ENCODE measurements around the gene FAM111B.
A peak's percentile ranks its signal among the peaks of the same experiment; 100 is the strongest.
"Not testable (repeated sequence)": the region's sequence is repeated elsewhere in the genome, so short reads cannot be mapped to it uniquely, and the experiment has no call there.

FAM111B gene, protein sequence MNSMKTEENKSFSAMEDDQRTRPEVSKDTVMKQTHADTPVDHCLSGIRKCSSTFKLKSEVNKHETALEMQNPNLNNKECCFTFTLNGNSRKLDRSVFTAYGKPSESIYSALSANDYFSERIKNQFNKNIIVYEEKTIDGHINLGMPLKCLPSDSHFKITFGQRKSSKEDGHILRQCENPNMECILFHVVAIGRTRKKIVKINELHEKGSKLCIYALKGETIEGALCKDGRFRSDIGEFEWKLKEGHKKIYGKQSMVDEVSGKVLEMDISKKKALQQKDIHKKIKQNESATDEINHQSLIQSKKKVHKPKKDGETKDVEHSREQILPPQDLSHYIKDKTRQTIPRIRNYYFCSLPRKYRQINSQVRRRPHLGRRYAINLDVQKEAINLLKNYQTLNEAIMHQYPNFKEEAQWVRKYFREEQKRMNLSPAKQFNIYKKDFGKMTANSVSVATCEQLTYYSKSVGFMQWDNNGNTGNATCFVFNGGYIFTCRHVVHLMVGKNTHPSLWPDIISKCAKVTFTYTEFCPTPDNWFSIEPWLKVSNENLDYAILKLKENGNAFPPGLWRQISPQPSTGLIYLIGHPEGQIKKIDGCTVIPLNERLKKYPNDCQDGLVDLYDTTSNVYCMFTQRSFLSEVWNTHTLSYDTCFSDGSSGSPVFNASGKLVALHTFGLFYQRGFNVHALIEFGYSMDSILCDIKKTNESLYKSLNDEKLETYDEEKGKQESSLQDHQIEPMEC
- total RNA-seq = 0.78 to 2.6 (median 1.4) reads per million in 3 donors

DNA sequence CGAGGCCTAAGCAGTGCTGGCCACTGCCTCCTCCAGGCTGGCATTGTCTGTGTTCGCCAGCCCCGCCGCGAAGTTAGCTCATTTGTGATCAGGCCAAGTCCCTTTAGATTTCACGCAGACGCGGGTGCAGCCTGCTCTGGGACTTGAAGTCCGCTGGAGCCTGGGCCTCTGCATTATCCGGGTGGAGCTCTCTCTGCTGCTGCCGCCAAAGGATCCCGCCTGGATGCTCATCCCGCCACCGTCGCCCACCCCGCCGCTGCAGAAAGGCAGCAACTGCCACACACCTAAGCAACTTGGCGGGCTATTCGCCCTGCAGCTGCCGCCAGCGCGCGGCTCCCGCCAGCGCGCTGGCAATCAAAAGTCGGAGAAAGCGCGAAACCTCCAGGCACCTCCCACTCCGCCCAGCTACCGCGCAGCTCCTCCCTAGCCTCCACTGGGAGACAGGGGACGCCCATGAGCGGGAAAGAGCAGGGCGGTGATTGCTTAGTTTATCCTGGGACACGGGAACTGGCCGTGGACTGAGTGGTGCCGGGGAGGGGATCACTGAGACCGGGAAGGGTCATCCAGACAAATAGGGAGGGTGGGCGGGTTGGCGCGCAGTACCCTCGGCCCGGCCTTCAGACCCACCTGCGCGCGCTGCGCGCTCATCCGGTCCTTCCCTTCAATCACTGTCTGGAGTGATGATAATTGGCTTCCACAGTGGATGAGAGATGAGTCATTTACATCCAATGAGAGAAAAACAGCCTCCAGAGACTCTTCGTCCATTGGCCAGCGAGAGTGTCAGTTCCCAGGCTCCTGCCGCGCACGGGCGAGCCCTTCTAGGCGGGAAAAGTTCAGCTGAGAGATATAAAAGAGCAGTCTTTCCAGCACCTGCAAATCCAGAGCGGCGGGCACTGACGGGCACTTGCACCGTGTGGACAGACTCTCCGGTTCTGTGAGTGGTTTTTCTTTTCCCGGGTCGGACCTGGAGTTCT is at the start of gene FAM111B:
Gene FAM111B (plus strand): TSS at position 875 of the 974 bp plus-strand sequence. CDS start 2,389 bp downstream, outside the sequence.
- H3K4me3 ChIP-seq (ENCODE audit: insufficient read depth, low read depth, low read length, poor library complexity, severe bottlenecking) = peak within 1 kb of the TSS; percentile 60
- no peaks in the 10 kb centered on the region for H3K9me3 ChIP-seq (ENCODE audit: control insufficient read depth, low read length)
- DNase-seq = peak; percentile 27 to 53 (median 49)
- no peaks in the 10 kb centered on the region for H3K27me3 ChIP-seq (replicated peaks; ENCODE audit: control insufficient read depth, insufficient read depth, low read length, poor library complexity, severe bottlenecking)
- peaks cover 23% of the 10 kb centered on the region for H3K4me1 ChIP-seq (ENCODE audit: control insufficient read depth, insufficient read depth, low read length, poor library complexity, severe bottlenecking)
- H3K36me3 ChIP-seq (ENCODE audit: control insufficient read depth, insufficient read depth, low read length) = no peaks in the 10 kb centered on the region
- no peak within 1 kb of the TSS for H3K27ac ChIP-seq (ENCODE audit: insufficient read depth, low read length, poor library complexity, severe bottlenecking)

DNA sequence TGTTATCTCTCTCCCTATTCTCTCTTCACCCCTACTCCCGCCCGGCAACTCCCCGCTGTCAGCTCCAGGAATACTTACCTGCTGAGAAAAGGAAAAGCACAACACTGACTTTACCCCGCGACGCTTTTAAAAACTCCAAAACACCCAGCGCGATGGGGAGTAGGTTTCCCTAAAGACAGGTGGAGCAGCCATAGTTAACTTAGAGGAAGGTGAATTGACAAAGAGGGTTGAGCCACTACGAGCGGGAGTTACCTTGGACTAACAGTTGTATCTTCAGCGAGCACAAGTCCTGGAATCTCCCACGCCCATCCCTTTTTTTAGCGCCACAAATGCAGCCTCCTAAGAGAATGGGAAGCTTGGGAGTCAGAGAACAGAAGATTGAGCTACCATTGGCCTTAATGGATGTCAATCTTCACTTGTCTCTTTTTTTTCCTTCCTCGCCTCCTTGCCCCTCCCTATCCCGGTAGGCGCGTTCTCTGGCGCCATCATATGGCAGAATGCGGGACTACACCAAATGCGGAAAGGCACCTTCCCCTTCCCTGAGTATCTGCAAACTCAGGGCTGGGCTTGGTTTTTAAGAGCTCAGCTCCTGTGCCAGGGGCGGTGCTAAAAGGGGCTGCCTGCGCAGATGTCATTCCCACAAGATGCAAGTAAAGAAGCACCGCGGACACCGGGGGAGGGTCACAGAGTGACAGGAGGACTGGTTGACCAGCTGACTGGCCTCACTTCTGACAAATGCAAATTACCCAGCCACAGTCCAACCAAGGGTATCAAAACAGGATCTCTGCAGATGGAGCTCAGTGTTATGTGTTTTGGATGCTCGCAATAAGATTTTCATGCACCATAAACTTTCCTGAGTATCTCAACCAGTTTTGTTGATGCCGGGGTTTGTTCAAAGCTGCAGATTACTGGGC is 48.7 kb upstream of the FAM111B start:
- H3K27ac ChIP-seq (ENCODE audit: insufficient read depth, low read length, poor library complexity, severe bottlenecking); H3K9me3 ChIP-seq (ENCODE audit: control insufficient read depth, low read length); H3K4me1 ChIP-seq (ENCODE audit: control insufficient read depth, insufficient read depth, low read length, poor library complexity, severe bottlenecking); H3K27me3 ChIP-seq (replicated peaks; ENCODE audit: control insufficient read depth, insufficient read depth, low read length, poor library complexity, severe bottlenecking); H3K36me3 ChIP-seq (ENCODE audit: control insufficient read depth, insufficient read depth, low read length): not testable (repeated sequence)
- peak overlapping the region; percentile 44 for H3K4me3 ChIP-seq (ENCODE audit: insufficient read depth, low read depth, low read length, poor library complexity, severe bottlenecking)
- DNase-seq = peak; percentile 47 to 69 (median 60)

DNA sequence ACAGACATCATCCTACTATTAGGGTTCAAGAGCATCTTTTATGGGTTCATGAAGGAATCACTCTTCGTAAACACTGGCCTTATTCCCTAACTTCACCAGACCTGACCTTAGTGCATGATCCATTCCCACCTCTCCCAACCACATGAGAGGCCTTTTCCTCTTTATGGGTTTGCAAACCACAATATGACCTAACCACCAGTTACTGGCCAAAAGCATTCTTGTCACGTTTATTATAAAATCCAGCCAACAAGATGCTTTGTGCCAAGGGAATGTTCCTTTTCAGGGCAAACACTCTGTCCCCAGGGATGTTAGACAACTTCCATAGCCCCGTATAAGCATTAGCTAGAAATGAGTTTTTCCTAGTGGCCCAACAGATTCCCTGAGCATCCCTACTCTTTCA is 46.9 kb upstream of the FAM111B start:
- not testable (repeated sequence) for H3K4me1 ChIP-seq (ENCODE audit: control insufficient read depth, insufficient read depth, low read length, poor library complexity, severe bottlenecking); H3K4me3 ChIP-seq (ENCODE audit: insufficient read depth, low read depth, low read length, poor library complexity, severe bottlenecking); H3K27me3 ChIP-seq (replicated peaks; ENCODE audit: control insufficient read depth, insufficient read depth, low read length, poor library complexity, severe bottlenecking); H3K9me3 ChIP-seq (ENCODE audit: control insufficient read depth, low read length); DNase-seq; H3K36me3 ChIP-seq (ENCODE audit: control insufficient read depth, insufficient read depth, low read length); H3K27ac ChIP-seq (ENCODE audit: insufficient read depth, low read length, poor library complexity, severe bottlenecking)

DNA sequence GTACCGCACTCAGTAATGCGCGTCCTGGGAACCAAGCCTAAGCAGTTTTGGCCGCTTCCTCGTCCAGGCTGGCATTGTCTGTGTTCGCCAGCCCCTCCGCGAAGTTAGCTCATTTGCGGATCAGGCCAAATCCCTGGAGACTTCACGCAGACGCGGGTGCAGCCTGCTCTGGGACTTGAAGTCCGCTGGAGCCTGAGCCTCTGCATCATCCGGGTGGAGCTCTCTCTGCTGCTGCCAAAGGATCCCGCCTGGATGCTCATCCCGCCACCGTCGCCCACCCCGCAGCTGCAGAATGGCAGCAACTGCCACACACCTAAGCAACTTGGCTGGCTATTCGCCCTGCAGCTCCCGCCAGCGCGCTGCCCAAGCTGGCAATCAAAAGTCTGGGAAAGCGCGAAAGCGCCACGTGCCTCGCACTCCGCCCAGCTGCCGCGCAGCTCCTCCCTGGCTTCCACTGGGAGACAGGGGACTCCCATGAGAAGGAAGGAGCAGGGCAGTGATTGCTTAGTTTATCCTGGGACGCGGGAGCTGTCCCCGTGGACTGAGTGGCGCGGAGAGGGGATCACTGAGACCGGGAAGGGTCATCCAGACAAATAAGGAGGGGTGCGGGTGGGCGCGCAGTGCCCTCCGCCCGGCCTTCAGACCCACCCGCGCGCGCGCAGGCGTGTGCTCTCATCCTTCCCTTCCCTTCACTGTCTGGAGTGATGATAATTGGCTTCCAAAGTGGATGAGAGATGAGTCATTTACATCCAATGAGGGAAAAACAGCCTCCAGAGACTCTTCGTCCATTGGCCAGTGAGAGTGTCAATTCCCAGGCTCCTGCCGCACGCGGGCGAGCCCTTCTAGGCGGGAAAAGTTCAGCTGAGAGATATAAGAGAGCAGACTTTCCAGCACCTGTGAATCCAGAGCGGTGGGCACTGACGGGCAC is 44.2 kb upstream of the FAM111B start:
- Histone ChIP-seq H3K27ac (ENCODE audit: insufficient read depth, low read length, poor library complexity, severe bottlenecking) (no peak overlapping the region), H3K36me3 (ENCODE audit: control insufficient read depth, insufficient read depth, low read length) (no peaks in the 10 kb centered on the region), H3K27me3 (replicated peaks; ENCODE audit: control insufficient read depth, insufficient read depth, low read length, poor library complexity, severe bottlenecking) (no peaks in the 10 kb centered on the region), H3K4me3 (ENCODE audit: insufficient read depth, low read depth, low read length, poor library complexity, severe bottlenecking) (no peak overlapping the region), H3K9me3 (ENCODE audit: control insufficient read depth, low read length) (no peaks in the 10 kb centered on the region), H3K4me1 (ENCODE audit: control insufficient read depth, insufficient read depth, low read length, poor library complexity, severe bottlenecking) (peaks cover 2% of the 10 kb centered on the region)
- no peak for DNase-seq

DNA sequence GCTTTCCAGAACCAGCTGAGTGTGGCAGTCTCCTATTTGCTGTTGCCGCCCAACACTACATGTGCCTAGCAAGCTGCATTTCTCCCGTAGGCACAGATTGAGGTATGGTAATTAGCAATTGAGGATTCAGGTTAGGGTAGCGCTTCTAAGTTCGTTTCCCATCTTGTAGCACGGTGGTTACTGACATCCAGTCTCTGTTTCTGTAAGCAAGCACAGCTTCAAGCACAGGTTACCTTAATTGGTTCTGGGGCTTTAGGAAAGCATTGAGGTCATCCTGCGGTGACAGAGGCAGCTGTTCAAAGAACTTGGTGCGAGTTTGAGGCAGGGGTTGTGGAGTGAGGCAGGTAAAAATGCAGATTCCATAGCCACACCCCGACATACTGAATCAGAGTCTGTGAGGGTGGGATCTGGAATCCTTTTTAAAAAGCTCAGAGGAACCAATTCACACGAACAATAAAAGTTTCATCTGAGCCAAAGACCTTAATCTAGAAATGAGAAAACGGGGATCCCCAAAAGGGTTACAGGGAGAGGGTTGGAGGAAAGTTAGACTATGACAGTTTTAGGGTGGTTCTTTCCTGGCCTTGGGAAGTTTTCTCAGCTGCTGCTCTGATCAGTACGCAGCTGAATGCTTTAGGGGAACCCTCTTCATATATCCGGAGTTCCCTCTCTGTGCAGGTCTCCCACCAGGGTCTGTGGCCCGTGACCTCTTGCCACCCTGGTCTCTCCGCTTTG is 42.9 kb upstream of the FAM111B start:
- H3K9me3 ChIP-seq (ENCODE audit: control insufficient read depth, low read length); DNase-seq; H3K27me3 ChIP-seq (replicated peaks; ENCODE audit: control insufficient read depth, insufficient read depth, low read length, poor library complexity, severe bottlenecking): not testable (repeated sequence)

DNA sequence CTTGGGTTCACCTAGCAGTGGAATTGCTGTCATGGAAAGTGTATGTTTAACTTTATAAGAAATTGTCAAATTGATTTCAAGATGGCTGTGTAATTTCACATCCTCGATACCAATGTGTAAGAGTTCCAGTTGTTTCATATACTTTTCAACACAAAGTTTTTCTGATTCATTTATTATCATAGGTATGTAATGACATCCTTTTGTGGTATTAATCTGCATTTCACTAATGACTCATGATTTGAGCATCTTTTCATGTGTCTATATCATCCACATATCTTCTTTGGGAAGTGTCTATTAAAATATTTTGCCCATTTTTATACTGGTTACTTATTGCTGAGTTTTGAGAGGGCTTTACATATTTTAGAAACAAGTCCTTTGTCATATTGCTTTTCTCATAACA is 38.0 kb upstream of the FAM111B start:
- H3K4me1 ChIP-seq (ENCODE audit: control insufficient read depth, insufficient read depth, low read length, poor library complexity, severe bottlenecking) = no peaks in the 10 kb centered on the region
- no peaks in the 10 kb centered on the region for H3K9me3 ChIP-seq (ENCODE audit: control insufficient read depth, low read length)
- no peak for DNase-seq
- no peak overlapping the region for H3K4me3 ChIP-seq (ENCODE audit: insufficient read depth, low read depth, low read length, poor library complexity, severe bottlenecking)
- H3K27ac ChIP-seq (ENCODE audit: insufficient read depth, low read length, poor library complexity, severe bottlenecking) = no peak overlapping the region
- H3K36me3 ChIP-seq (ENCODE audit: control insufficient read depth, insufficient read depth, low read length) = no peaks in the 10 kb centered on the region
- H3K27me3 ChIP-seq (replicated peaks; ENCODE audit: control insufficient read depth, insufficient read depth, low read length, poor library complexity, severe bottlenecking) = no peaks in the 10 kb centered on the region

More for the DNA sequence above, 42.9 kb upstream of the FAM111B start:
- H3K4me3 ChIP-seq (ENCODE audit: insufficient read depth, low read depth, low read length, poor library complexity, severe bottlenecking); H3K36me3 ChIP-seq (ENCODE audit: control insufficient read depth, insufficient read depth, low read length); H3K4me1 ChIP-seq (ENCODE audit: control insufficient read depth, insufficient read depth, low read length, poor library complexity, severe bottlenecking); H3K27ac ChIP-seq (ENCODE audit: insufficient read depth, low read length, poor library complexity, severe bottlenecking): not testable (repeated sequence)

DNA sequence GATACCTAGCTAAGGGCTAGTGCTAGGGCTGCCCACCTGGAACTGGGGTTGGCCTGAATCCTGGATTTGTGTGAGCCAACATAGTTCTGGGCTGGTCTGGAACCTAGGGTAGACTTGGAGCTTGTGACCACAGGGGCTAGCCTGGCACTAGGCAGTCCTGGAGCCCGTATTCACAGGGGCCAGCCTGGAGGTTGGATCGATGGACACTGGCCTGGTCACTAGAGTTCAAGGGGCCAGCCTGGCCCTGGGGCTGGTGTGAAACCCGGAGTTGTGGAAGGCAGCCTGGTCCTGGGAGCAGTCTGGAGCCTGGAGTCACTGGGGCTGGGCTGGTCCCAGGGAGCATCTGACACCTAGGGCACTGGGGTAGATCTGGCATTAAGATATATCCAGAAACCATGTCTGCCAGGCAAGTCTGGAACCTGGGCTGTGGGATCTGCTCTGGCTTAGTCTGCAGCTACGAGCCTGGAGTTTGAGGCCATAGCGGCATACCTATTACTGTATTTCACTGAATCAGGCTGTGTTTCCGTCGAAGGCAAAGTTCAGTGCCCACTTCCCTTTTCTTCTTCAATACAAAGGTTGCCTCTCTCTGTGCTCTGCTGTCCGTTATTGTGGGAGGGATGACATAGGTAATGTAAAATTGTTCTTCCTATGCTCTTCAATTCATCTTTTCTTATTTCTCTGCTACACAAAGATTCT is 30.0 kb upstream of the FAM111B start:
- DNase-seq = no peak
- no peak overlapping the region for H3K27ac ChIP-seq (ENCODE audit: insufficient read depth, low read length, poor library complexity, severe bottlenecking)
- peaks cover 2% of the 10 kb centered on the region for H3K27me3 ChIP-seq (replicated peaks; ENCODE audit: control insufficient read depth, insufficient read depth, low read length, poor library complexity, severe bottlenecking)
- no peaks in the 10 kb centered on the region for H3K4me1 ChIP-seq (ENCODE audit: control insufficient read depth, insufficient read depth, low read length, poor library complexity, severe bottlenecking)
- H3K4me3 ChIP-seq (ENCODE audit: insufficient read depth, low read depth, low read length, poor library complexity, severe bottlenecking) = no peak overlapping the region
- no peaks in the 10 kb centered on the region for H3K9me3 ChIP-seq (ENCODE audit: control insufficient read depth, low read length)
- H3K36me3 ChIP-seq (ENCODE audit: control insufficient read depth, insufficient read depth, low read length) = no peaks in the 10 kb centered on the region

DNA sequence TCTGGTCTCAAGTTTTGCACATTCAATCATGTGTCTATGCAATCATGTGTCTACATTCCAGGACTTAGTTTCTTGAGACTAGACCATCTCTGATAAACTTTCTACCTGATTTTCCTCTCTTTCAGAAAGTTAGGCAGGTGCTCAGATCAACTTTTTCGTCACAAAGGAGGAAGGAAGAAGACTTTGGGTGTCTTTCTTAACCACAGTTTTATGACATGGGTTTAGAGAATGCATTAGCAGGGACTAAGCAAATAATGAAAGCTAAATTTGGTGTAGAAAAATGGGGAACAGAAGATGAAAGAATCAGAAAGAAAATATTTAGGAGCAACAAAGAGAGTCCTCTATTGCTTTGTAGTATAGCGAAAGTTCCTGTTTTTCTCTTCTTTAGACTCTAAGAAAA is 28.6 kb upstream of the FAM111B start:
- Histone ChIP-seq H3K36me3 (ENCODE audit: control insufficient read depth, insufficient read depth, low read length) (no peaks in the 10 kb centered on the region), H3K9me3 (ENCODE audit: control insufficient read depth, low read length) (no peaks in the 10 kb centered on the region), H3K27ac (ENCODE audit: insufficient read depth, low read length, poor library complexity, severe bottlenecking) (no peak overlapping the region), H3K4me3 (ENCODE audit: insufficient read depth, low read depth, low read length, poor library complexity, severe bottlenecking) (no peak overlapping the region), H3K27me3 (replicated peaks; ENCODE audit: control insufficient read depth, insufficient read depth, low read length, poor library complexity, severe bottlenecking) (peaks cover 2% of the 10 kb centered on the region), H3K4me1 (ENCODE audit: control insufficient read depth, insufficient read depth, low read length, poor library complexity, severe bottlenecking) (no peaks in the 10 kb centered on the region)
- no peak for DNase-seq
